ENCODE data around the gene MAP4K5. TPM values are rescaled to one million over a fixed set of nuclear protein-coding genes. Genes with fewer than 3 reads are reported as not detected.
"Not testable (repeated sequence)": the region's sequence is repeated elsewhere in the genome, so short reads cannot be mapped to it uniquely, and the experiment has no call there.

The MAP4K5 gene
- polyA plus RNA-seq, 1 donor (not counting 4 experiments of a cell fraction or from before 2014, with no cell fraction given): 25.8 TPM

DNA sequence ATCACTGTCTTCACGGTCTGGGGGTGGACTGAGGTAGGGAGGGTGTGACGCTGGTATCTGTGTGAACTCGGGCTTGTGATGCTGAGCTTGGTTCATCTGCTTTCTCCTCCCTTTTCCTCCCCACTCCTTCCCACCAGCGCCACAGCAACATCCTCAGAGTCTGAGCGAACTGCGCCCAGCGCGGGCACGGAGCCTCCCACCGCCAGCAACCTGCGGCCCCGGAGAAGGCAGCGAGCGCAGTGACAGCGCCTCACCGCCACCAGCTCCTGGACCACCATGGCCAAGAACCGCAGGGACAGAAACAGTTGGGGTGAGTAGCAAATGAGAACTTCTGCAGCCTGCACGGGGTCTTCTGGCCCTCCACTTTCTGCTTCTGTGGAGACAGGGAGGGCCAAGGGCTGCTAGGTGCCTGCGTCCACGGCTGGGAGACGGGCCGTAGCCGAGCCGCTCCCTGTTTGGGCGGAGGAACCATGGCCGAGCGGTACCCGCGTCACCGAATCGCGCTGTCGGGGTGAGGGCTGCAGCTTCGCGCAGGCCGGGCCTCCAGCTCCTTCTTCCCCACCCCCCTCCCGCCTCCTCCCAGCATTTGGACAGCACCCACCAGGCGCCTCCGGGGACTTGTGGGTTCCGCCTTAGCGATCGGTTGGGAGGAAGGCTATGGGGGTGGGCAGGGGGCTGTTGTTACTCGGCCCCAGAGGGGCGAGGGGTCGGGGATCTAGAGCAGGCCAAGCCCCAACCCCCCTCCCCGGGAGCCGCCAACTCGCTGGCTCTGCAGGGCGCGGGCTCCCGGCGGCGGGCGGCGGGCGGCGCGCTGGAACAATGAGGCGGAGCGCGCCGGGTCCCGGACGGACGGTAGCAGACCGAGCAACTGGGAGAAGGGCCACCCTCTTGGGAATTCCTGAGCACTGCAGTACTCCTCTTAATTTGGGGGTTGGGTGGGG, 27.9 kb upstream of the MAP4K5 start, which contains the start of gene ATL1:
ATL1 (plus strand) TSS at position 156 of the 941 bp plus-strand sequence; CDS start at position 277, 121 bp downstream.
- peak within 1 kb of the TSS; percentile 97 for H3K4me2 ChIP-seq (ENCODE audit: control insufficient read depth, extremely low read depth, insufficient read depth, low read depth, low read length)
- no peaks in the 10 kb centered on the region for H3K27me3 ChIP-seq (ENCODE audit: control insufficient read depth, extremely low read depth, insufficient read depth, low read length)
- H4K20me1 ChIP-seq (ENCODE audit: control insufficient read depth, extremely low read depth, insufficient read depth, low read length): no peaks in the 10 kb centered on the region
- DNase-seq (ENCODE audit: low read depth, low spot score) (no peak), FAIRE-seq (no peak)
- H3K9me1 ChIP-seq (ENCODE audit: control insufficient read depth, extremely low read depth, insufficient read depth, low read length): no peaks in the 10 kb centered on the region
- peaks cover 12% of the 10 kb centered on the region for H3K4me1 ChIP-seq (ENCODE audit: control insufficient read depth, extremely low read depth, insufficient read depth, low read length)
- TF ChIP-seq, protein P1, sequence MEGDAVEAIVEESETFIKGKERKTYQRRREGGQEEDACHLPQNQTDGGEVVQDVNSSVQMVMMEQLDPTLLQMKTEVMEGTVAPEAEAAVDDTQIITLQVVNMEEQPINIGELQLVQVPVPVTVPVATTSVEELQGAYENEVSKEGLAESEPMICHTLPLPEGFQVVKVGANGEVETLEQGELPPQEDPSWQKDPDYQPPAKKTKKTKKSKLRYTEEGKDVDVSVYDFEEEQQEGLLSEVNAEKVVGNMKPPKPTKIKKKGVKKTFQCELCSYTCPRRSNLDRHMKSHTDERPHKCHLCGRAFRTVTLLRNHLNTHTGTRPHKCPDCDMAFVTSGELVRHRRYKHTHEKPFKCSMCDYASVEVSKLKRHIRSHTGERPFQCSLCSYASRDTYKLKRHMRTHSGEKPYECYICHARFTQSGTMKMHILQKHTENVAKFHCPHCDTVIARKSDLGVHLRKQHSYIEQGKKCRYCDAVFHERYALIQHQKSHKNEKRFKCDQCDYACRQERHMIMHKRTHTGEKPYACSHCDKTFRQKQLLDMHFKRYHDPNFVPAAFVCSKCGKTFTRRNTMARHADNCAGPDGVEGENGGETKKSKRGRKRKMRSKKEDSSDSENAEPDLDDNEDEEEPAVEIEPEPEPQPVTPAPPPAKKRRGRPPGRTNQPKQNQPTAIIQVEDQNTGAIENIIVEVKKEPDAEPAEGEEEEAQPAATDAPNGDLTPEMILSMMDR (optimal IDR thresholded peaks at IDR 0.05 in 1 of 3, IDR thresholded peaks at IDR 0.05 in 1 of 3, conservative IDR thresholded peaks at IDR 0.05 in 1 of 3; ENCODE audit: extremely low read depth in 1 of 3, insufficient read depth in 2 of 3, low read length in 3 of 3): no peak
- TF ChIP-seq EZH2 (IDR thresholded peaks at IDR 0.05; ENCODE audit: low read length): no peak
- H3K36me3 ChIP-seq (ENCODE audit: control insufficient read depth in 2 of 2, extremely low read depth in 1 of 2, insufficient read depth in 2 of 2, low read length in 2 of 2): no peaks in the 10 kb centered on the region
- peak within 1 kb of the TSS; percentile 69 for H3K9ac ChIP-seq (ENCODE audit: control insufficient read depth, extremely low read depth, insufficient read depth, low read length)
- H3K9me3 ChIP-seq (ENCODE audit: control insufficient read depth, low read depth, low read length): no peaks in the 10 kb centered on the region
- peak within 1 kb of the TSS; percentile 24 for H3K27ac ChIP-seq (ENCODE audit: control insufficient read depth, insufficient read depth, low read length)
- no peaks in the 10 kb centered on the region for H3K79me2 ChIP-seq (ENCODE audit: control insufficient read depth, insufficient read depth, low read length)
- H3K4me3 ChIP-seq (ENCODE audit: control insufficient read depth in 2 of 3, extremely low read depth in 1 of 3, insufficient read depth in 2 of 3, low read depth in 1 of 3, low read length in 3 of 3): peak within 1 kb of the TSS; percentile 59 to 89 (median 85)
- dilution Hi-C loops (cut with MboI; ENCODE audit: extremely low pct_ligation_motif_present, low sequenced_read_pairs): no loop called here
- H2AFZ ChIP-seq (ENCODE audit: control insufficient read depth, low read length): peak within 1 kb of the TSS; percentile 98

- H3K4me2 ChIP-seq (ENCODE audit: control insufficient read depth, extremely low read depth, insufficient read depth, low read depth, low read length); H3K79me2 ChIP-seq (ENCODE audit: control insufficient read depth, insufficient read depth, low read length); H3K36me3 ChIP-seq (ENCODE audit: control insufficient read depth in 2 of 2, extremely low read depth in 1 of 2, insufficient read depth in 2 of 2, low read length in 2 of 2); H3K9me1 ChIP-seq (ENCODE audit: control insufficient read depth, extremely low read depth, insufficient read depth, low read length); H3K9ac ChIP-seq (ENCODE audit: control insufficient read depth, extremely low read depth, insufficient read depth, low read length); FAIRE-seq; H3K27me3 ChIP-seq (ENCODE audit: control insufficient read depth, extremely low read depth, insufficient read depth, low read length); H4K20me1 ChIP-seq (ENCODE audit: control insufficient read depth, extremely low read depth, insufficient read depth, low read length); H3K4me1 ChIP-seq (ENCODE audit: control insufficient read depth, extremely low read depth, insufficient read depth, low read length); H3K27ac ChIP-seq (ENCODE audit: control insufficient read depth, insufficient read depth, low read length); H3K4me3 ChIP-seq (ENCODE audit: control insufficient read depth in 2 of 3, extremely low read depth in 1 of 3, insufficient read depth in 2 of 3, low read depth in 1 of 3, low read length in 3 of 3); dilution Hi-C loops (cut with MboI; ENCODE audit: extremely low pct_ligation_motif_present, low sequenced_read_pairs); H2AFZ ChIP-seq (ENCODE audit: control insufficient read depth, low read length); H3K9me3 ChIP-seq (ENCODE audit: control insufficient read depth, low read depth, low read length); DNase-seq (ENCODE audit: low read depth, low spot score): not testable (repeated sequence)
Observed at GRCh38 chr14:50552796-50553195, 20.4 kb upstream of the MAP4K5 start.

Measured in keratinocyte (primary cell).